ENCODE measurements around the gene ASB13. TPM values are rescaled to one million over a fixed set of nuclear protein-coding genes. Genes with fewer than 3 reads are reported as not detected.
A peak's percentile ranks its signal among the peaks of the same experiment; 100 is the strongest.

Gene ASB13
- polyA plus RNA-seq, 1 donor from 2014 or later = 5.6 TPM

DNA sequence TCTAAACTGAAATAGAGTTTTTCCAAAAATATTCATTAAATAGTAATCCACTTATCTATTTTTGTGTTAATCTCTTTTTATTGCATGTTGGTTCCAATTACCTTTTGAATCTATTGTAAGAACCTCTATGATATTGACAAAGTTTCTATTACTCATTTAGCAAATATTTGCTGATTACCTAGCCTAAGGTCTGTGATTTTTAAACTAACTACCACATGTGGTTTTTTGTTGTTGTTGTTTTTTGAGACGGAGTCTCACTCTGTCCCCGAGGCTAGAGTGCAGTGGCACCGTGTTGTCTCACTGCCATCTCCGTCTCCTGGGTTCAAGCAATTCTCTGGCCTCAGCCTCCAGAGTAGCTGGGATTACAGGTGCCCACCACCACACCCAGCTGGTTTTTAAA lies 2.0 kb upstream of the ASB13 start:
- Histone ChIP-seq H2AFZ (ENCODE audit: low read depth, low read length) (no peak overlapping the region), H3K4me3 (ENCODE audit: low read length) (no peak overlapping the region), H4K20me1 (ENCODE audit: insufficient read depth) (no peaks in the 10 kb centered on the region), H3K36me3 (ENCODE audit: insufficient read depth, low read length) (no peaks in the 10 kb centered on the region), H3K9ac (ENCODE audit: low read length) (no peak overlapping the region), H3K9me3 (ENCODE audit: low read length) (no peaks in the 10 kb centered on the region), H3K9me2 (ENCODE audit: insufficient read depth, low read length) (no peaks in the 10 kb centered on the region), H3K27ac (ENCODE audit: low read length) (no peak overlapping the region), H3K27me3 (ENCODE audit: insufficient read depth, low read depth, low read length) (peaks cover 20% of the 10 kb centered on the region), H3K4me2 (ENCODE audit: low read length) (no peak overlapping the region), H3K79me2 (replicated peaks; ENCODE audit: insufficient read depth, low read length) (no peaks in the 10 kb centered on the region), H3F3A (ENCODE audit: insufficient read depth, low read length, poor library complexity, severe bottlenecking) (no peaks in the 10 kb centered on the region)
- TF ChIP-seq, protein P1, sequence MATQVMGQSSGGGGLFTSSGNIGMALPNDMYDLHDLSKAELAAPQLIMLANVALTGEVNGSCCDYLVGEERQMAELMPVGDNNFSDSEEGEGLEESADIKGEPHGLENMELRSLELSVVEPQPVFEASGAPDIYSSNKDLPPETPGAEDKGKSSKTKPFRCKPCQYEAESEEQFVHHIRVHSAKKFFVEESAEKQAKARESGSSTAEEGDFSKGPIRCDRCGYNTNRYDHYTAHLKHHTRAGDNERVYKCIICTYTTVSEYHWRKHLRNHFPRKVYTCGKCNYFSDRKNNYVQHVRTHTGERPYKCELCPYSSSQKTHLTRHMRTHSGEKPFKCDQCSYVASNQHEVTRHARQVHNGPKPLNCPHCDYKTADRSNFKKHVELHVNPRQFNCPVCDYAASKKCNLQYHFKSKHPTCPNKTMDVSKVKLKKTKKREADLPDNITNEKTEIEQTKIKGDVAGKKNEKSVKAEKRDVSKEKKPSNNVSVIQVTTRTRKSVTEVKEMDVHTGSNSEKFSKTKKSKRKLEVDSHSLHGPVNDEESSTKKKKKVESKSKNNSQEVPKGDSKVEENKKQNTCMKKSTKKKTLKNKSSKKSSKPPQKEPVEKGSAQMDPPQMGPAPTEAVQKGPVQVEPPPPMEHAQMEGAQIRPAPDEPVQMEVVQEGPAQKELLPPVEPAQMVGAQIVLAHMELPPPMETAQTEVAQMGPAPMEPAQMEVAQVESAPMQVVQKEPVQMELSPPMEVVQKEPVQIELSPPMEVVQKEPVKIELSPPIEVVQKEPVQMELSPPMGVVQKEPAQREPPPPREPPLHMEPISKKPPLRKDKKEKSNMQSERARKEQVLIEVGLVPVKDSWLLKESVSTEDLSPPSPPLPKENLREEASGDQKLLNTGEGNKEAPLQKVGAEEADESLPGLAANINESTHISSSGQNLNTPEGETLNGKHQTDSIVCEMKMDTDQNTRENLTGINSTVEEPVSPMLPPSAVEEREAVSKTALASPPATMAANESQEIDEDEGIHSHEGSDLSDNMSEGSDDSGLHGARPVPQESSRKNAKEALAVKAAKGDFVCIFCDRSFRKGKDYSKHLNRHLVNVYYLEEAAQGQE (IDR thresholded peaks at IDR 0.05; ENCODE audit: borderline replicate concordance) = no peak
- TF ChIP-seq, protein P2, sequence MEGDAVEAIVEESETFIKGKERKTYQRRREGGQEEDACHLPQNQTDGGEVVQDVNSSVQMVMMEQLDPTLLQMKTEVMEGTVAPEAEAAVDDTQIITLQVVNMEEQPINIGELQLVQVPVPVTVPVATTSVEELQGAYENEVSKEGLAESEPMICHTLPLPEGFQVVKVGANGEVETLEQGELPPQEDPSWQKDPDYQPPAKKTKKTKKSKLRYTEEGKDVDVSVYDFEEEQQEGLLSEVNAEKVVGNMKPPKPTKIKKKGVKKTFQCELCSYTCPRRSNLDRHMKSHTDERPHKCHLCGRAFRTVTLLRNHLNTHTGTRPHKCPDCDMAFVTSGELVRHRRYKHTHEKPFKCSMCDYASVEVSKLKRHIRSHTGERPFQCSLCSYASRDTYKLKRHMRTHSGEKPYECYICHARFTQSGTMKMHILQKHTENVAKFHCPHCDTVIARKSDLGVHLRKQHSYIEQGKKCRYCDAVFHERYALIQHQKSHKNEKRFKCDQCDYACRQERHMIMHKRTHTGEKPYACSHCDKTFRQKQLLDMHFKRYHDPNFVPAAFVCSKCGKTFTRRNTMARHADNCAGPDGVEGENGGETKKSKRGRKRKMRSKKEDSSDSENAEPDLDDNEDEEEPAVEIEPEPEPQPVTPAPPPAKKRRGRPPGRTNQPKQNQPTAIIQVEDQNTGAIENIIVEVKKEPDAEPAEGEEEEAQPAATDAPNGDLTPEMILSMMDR (IDR thresholded peaks at IDR 0.05; ENCODE audit: poor library complexity, severe bottlenecking) = no peak
- TF ChIP-seq EZH2 (IDR thresholded peaks at IDR 0.05; ENCODE audit: borderline replicate concordance, insufficient read depth, low read length, poor library complexity, severe bottlenecking) (no peak), SMC3 (conservative IDR thresholded peaks at IDR 0.05; ENCODE audit: poor library complexity) (no peak), EP300 (conservative IDR thresholded peaks at IDR 0.05; ENCODE audit: poor library complexity, severe bottlenecking) (no peak), POLR2AphosphoS5 (IDR thresholded peaks at IDR 0.05) (no peak), RAD21 (conservative IDR thresholded peaks at IDR 0.05) (no peak), MXI1 (conservative IDR thresholded peaks at IDR 0.05; ENCODE audit: poor library complexity, severe bottlenecking) (no peak), TAF1 (IDR thresholded peaks at IDR 0.05; ENCODE audit: low read depth) (no peak)

DNA sequence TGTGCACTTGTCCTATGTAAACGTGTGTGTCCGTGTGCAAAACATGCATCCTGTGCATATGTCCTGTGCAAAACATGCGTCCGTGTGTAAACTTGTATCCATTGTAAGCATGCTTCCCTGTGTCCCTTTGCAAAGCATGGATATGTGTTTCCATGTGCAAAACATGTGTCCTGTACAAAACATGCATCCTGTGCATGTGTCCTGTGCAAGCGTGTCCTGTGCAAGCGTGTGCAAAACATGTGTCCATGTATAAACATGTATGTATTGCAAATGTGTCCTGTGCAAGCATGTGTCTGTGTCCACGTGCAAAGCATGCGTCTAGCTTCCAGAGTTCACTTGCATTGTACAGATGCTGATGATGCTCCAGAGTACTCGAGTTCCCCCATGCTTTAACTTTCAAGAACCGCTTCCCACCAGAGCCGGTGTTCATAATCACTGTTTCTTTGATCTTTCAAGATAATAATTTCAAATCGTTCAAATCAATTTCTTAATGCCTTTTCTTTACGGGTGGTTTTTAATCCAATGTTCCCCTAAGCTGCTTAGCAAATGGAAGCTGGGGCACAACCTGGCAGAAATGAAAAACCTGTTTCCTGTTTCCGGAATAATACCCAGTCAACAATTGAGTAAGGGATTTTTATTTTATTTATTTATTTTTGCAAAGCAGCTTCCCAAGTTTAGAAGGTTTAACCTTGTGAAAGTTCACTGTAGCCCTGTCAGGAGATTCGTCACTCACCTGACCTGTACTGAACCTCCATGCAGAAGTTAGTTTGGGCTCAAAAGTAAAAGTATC lies 641 bp upstream of the ASB13 start:
- H4K20me1 ChIP-seq (ENCODE audit: insufficient read depth) = no peaks in the 10 kb centered on the region
- peaks cover 20% of the 10 kb centered on the region for H3K27me3 ChIP-seq (ENCODE audit: insufficient read depth, low read depth, low read length)
- no peaks in the 10 kb centered on the region for H3K36me3 ChIP-seq (ENCODE audit: insufficient read depth, low read length)
- no peaks in the 10 kb centered on the region for H3F3A ChIP-seq (ENCODE audit: insufficient read depth, low read length, poor library complexity, severe bottlenecking)
- peak overlapping the region; percentile 52 for H2AFZ ChIP-seq (ENCODE audit: low read depth, low read length)
- H3K9me3 ChIP-seq (ENCODE audit: low read length) = no peaks in the 10 kb centered on the region
- peak overlapping the region; percentile 63 for H3K9ac ChIP-seq (ENCODE audit: low read length)
- H3K79me2 ChIP-seq (replicated peaks; ENCODE audit: insufficient read depth, low read length) = no peaks in the 10 kb centered on the region
- H3K27ac ChIP-seq (ENCODE audit: low read length) = no peak overlapping the region
- no peaks in the 10 kb centered on the region for H3K9me2 ChIP-seq (ENCODE audit: insufficient read depth, low read length)
- H3K4me2 ChIP-seq (ENCODE audit: low read length) = peak overlapping the region; percentile 48
- TF ChIP-seq MXI1 (conservative IDR thresholded peaks at IDR 0.05; ENCODE audit: poor library complexity, severe bottlenecking) (peak; percentile 87), POLR2AphosphoS5 (IDR thresholded peaks at IDR 0.05) (no peak)
- peak overlapping the region; percentile 85 for H3K4me3 ChIP-seq (ENCODE audit: low read length)
